Astrocyte of the cerebellum (primary cell): ENCODE results near the gene IL13.

Experiments
- DNase-seq: peaks from one replicate; pipeline ENCODE4 v3.0.0-alpha.2; 2011; ENCODE audit warnings: low read depth
- H3K4me3 ChIP-seq: 2 replicates; pipeline ENCODE4 v1.5.1; 2011; ENCODE audit warnings: mild to moderate bottlenecking, low read depth, low read length, moderate library complexity
- in situ Hi-C: cut with HindIII; loops from 2 replicates; pipeline ENCODE4 v1.10.0; 2017; ENCODE audit warnings: low sequenced_read_pairs
- TF ChIP-seq, protein P1 (sequence below): IDR thresholded peaks from 2 replicates; pipeline ENCODE4 v1.5.1; 2012; ENCODE audit warnings: low read length, low read depth, moderate library complexity, mild to moderate bottlenecking; ENCODE audit errors: missing control alignments

The IL13 gene

DNA sequence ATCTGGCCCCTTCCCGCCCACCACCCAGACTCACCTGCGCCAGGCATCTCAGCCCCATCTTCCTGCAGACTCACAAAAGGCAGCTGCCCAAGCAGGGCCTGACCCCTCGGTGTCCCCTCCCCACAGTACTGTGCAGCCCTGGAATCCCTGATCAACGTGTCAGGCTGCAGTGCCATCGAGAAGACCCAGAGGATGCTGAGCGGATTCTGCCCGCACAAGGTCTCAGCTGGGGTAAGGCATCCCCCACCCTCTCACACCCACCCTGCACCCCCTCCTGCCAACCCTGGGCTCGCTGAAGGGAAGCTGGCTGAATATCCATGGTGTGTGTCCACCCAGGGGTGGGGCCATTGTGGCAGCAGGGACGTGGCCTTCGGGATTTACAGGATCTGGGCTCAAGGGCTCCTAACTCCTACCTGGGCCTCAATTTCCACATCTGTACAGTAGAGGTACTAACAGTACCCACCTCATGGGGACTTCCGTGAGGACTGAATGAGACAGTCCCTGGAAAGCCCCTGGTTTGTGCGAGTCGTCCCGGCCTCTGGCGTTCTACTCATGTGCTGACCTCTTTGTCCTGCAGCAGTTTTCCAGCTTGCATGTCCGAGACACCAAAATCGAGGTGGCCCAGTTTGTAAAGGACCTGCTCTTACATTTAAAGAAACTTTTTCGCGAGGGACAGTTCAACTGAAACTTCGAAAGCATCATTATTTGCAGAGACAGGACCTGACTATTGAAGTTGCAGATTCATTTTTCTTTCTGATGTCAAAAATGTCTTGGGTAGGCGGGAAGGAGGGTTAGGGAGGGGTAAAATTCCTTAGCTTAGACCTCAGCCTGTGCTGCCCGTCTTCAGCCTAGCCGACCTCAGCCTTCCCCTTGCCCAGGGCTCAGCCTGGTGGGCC lies 1.9 kb downstream of the IL13 start:
- TF ChIP-seq, protein P1, sequence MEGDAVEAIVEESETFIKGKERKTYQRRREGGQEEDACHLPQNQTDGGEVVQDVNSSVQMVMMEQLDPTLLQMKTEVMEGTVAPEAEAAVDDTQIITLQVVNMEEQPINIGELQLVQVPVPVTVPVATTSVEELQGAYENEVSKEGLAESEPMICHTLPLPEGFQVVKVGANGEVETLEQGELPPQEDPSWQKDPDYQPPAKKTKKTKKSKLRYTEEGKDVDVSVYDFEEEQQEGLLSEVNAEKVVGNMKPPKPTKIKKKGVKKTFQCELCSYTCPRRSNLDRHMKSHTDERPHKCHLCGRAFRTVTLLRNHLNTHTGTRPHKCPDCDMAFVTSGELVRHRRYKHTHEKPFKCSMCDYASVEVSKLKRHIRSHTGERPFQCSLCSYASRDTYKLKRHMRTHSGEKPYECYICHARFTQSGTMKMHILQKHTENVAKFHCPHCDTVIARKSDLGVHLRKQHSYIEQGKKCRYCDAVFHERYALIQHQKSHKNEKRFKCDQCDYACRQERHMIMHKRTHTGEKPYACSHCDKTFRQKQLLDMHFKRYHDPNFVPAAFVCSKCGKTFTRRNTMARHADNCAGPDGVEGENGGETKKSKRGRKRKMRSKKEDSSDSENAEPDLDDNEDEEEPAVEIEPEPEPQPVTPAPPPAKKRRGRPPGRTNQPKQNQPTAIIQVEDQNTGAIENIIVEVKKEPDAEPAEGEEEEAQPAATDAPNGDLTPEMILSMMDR, result no peak
- in situ Hi-C loops, result no loop called here
- no peak overlapping the region for H3K4me3 ChIP-seq
- no peak for DNase-seq

DNA sequence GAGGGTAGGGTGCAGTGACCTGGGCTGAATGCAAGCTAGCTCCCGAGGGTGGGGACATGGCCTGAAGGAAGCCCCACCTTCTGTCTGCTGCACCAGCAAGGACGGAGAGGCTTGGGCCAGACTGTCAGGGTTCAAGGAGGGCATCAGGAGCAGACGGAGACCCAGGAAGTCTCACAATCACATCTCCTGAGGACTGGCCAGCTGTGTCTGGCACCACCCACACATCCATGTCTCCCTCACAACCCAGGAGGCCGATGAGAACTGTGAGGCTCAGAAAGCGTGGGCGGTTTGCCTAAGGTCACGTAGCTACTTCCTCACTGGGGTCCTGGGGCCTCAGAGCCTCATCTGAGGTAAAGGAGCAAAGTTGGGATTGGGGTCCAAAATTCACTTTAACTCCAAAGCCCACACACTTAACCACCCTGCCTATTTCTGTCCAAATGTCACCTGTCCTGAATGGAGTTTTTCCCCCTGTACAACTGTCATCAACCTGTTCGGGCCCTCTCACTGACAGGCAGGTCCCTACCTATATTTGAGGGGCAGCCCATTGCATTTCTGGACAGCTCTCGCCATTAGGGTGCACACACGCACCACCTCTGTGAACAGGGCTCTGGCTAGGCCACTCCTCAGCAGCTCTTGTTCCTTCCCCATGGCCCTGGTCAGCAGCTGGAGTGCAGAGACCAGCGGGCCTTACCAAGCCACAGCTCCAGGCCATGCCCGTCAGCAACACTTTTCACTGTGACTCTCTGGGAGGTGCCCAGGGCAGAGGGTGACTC lies 3.4 kb downstream of the IL13 start:
- in situ Hi-C loops, result no loop called here
- TF ChIP-seq, protein P1, result no peak
- no peak overlapping the region for H3K4me3 ChIP-seq
- DNase-seq, result no peak

DNA sequence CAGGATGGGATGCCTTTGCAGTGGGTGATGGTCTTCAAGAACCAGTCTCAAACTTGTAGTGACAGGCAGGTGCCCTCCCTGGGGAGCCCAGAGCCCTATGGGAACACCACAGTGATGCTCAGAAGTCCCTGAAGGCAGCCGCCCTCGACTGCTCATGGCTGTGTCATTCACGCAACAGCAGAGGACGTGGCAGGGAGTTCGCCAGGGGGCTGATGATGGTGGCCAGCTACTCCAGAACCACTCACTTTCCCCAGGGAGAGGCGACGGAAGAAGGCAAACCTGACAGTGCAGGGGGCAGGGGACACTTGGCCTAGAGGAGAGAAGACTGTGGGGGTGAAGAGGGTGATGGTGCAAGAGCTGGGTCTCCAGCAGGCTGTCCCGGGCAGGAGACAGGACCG lies 4.0 kb downstream of the IL13 start:
- in situ Hi-C loops, result no loop called here
- H3K4me3 ChIP-seq, result no peak overlapping the region
- DNase-seq, result no peak
- TF ChIP-seq, protein P1, result no peak

DNA sequence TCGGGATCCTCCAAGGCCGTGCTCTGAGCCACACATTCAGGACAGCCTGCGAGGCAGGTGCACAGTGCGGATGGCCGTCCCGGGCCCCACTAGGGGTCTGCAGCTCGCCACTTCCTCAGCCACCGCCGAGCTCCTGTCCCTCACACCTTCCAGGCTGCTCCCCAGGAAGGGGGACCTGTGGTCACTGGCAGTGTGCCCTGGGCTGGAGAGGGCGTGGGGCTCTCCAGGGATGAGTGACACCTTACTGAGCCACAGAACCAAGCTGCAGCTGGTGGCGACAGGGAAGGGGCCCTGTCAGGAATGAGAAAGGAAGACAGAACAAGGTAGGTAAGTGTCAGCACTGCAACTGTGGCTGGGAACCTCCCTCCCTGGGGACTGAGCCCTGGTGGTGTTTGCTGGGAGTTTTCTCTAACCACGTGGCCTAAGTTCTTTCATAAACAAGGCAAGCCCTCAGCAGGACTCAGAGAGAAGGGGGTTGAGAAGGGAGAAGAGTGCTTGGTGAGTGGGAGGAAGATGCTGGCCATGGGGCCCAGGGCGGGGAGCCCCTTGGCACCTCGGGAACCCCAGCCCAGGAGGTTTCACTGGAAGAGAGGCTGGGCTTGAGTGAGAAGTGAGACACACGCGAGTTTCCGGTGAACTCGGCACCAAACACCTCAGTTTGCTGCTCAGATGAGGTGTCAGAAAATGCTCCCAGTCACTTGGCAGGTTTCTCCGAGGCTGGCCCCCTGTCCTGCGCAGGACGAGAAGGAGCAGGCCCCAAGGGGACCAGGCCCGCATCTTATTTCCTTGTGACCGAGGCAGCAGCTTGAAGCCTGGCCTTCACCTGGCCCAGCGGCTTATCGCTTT lies 5.2 kb downstream of the IL13 start:
- TF ChIP-seq, protein P1, result no peak
- no peak for DNase-seq
- no peak overlapping the region for H3K4me3 ChIP-seq
- in situ Hi-C loops, result no loop called here

DNA sequence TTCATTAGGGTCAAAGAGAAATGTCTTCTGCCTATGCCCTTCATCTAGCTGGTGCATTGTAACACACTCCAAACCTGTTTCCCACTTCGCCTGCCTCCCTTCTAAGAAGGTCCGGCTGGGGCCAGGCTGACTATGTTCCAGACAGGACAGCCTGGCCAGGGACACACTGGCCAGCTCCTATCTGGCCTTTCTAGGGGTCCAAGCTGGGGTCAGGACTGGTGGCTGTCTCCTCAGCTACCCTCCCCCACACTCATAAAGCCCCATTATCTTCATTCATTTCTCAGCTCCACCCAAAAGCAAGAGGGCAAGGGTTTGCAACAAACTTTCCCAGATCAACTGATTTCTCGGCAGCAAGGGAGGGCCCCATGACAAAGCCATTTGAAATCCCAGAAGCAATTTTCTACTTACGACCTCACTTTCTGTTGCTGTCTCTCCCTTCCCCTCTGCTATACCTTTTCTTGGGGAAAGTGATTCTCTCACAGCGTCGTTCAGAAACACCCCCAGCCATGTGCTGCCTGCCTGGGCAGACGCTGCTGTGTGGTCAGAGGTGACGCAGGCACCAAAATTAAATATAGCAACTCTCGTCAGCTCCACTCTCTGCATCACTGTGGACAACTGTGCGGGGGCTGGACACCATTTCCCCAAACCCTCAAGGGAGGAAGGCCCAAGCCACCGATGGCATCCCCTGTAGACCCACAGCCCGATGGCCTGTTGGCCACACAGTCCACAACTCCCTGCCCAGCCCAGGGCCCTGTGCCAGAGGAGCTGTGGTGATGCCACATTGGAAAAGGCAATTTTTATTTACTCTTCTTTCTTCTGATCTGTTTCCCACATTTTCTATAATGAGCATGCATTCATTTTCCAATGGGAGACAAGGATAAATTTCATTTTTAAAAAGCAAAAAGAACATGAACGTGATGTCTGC lies 6.1 kb downstream of the IL13 start:
- no peak overlapping the region for H3K4me3 ChIP-seq
- no peak for DNase-seq
- TF ChIP-seq, protein P1, result no peak
- in situ Hi-C loops, result no loop called here
